Keratinocyte (primary cell): ENCODE data around the gene TPD52L1. TPM values are rescaled to one million over a fixed set of nuclear protein-coding genes. Genes with fewer than 3 reads are reported as not detected.

Source experiments
- DNase-seq: peaks from one replicate; pipeline ENCODE4 v3.0.0-alpha.2; 2011; ENCODE audit warnings: low read depth, missing footprints, low spot score
- FAIRE-seq: peaks from 2 replicates; lab custom pipeline; 2011; peaks lifted over from hg19 to GRCh38; lab: Jason Lieb, UNC
- H2AFZ ChIP-seq: 2 replicates; pipeline ENCODE4 v1.6.0; 2012; ENCODE audit warnings: low read length, control low read depth, inconsistent platforms; ENCODE audit not compliant: control insufficient read depth
- H3K27ac ChIP-seq: 2 replicates; pipeline ENCODE4 v1.5.1; 2011; ENCODE audit warnings: low read length; ENCODE audit not compliant: control insufficient read depth, insufficient read depth
- H3K27me3 ChIP-seq: 3 replicates; pipeline ENCODE4 v1.6.0; 2011; ENCODE audit warnings: low read length; ENCODE audit not compliant: control insufficient read depth, insufficient read depth; ENCODE audit errors: extremely low read depth
- H3K36me3 ChIP-seq, 2 experiments: 2 replicates in 1 of 2; 3 replicates in 1 of 2; pipeline ENCODE4 v1.5.1; 2011; ENCODE audit warnings: low read length in 2 of 2, mild to moderate bottlenecking in 1 of 2; ENCODE audit not compliant: control insufficient read depth in 2 of 2, insufficient read depth in 2 of 2; ENCODE audit errors: extremely low read depth in 1 of 2
- H3K4me1 ChIP-seq: 3 replicates; pipeline ENCODE4 v1.5.1; 2011; ENCODE audit warnings: low read length; ENCODE audit not compliant: control insufficient read depth, insufficient read depth; ENCODE audit errors: extremely low read depth
- H3K4me2 ChIP-seq: 3 replicates; pipeline ENCODE4 v1.6.0; 2011; ENCODE audit warnings: low read depth, low read length; ENCODE audit not compliant: control insufficient read depth, insufficient read depth; ENCODE audit errors: extremely low read depth
- H3K4me3 ChIP-seq, 3 experiments: fragments of 200-600 bp in 1 of 3; sonication (generic) in 1 of 3; 2 replicates in 2 of 3; 3 replicates in 1 of 3; pipeline ENCODE4 v1.5.1; 2011 to 2016; ENCODE audit warnings: low read length in 3 of 3, mild to moderate bottlenecking in 3 of 3, control low read depth in 2 of 3, inconsistent platforms in 1 of 3, low read depth in 1 of 3, mixed read lengths in 1 of 3, mixed run types in 1 of 3, moderate library complexity in 1 of 3; ENCODE audit not compliant: control insufficient read depth in 2 of 3, insufficient read depth in 2 of 3; ENCODE audit errors: extremely low read depth in 1 of 3
- H3K79me2 ChIP-seq: 2 replicates; pipeline ENCODE4 v1.6.0; 2012; ENCODE audit warnings: low read length; ENCODE audit not compliant: control insufficient read depth, insufficient read depth
- H3K9ac ChIP-seq: 3 replicates; pipeline ENCODE4 v1.6.0; 2011; ENCODE audit warnings: low read length; ENCODE audit not compliant: control insufficient read depth, insufficient read depth; ENCODE audit errors: extremely low read depth
- H3K9me1 ChIP-seq: 3 replicates; pipeline ENCODE4 v1.6.0; 2011; ENCODE audit warnings: low read length; ENCODE audit not compliant: control insufficient read depth, insufficient read depth; ENCODE audit errors: extremely low read depth
- H3K9me3 ChIP-seq: 2 replicates; pipeline ENCODE4 v1.5.1; 2012; ENCODE audit warnings: low read depth, low read length; ENCODE audit not compliant: control insufficient read depth
- H4K20me1 ChIP-seq: 3 replicates; pipeline ENCODE4 v1.6.0; 2011; ENCODE audit warnings: low read length; ENCODE audit not compliant: control insufficient read depth, insufficient read depth; ENCODE audit errors: extremely low read depth
- EZH2 ChIP-seq: IDR thresholded peaks from one replicate; pipeline ENCODE4 v1.6.1; 2012; ENCODE audit warnings: inconsistent platforms, mild to moderate bottlenecking, low read length, moderate library complexity
- dilution Hi-C: fragments of 300-500 bp; cut with MboI; formaldehyde crosslinking; loops from one replicate; pipeline ENCODE4 v1.7.0; 2020; ENCODE audit warnings: low sequenced_read_pairs; ENCODE audit not compliant: extremely low pct_ligation_motif_present
- polyA plus RNA-seq, 5 experiments: library from polyadenylated mRNA; depleted of rRNA in 3 of 5; stranded (reverse) in 3 of 5; stranded (forward) in 1 of 5; unstranded in 1 of 5; fragments of >200 nt; gene quantifications; 1 replicate in 1 of 5; 2 replicates in 3 of 5; 3 replicates in 1 of 5; pipeline versions ENCODE4 v1.2.1 to v1.2.3, GENCODE V29; 2011 to 2012; ENCODE audit warnings: missing spikeins in 2 of 5, low read depth in 1 of 5, low replicate concordance in 1 of 5
- TF ChIP-seq, protein P1 (sequence below), 3 experiments: IDR thresholded peaks in 1 of 3; conservative IDR thresholded peaks in 1 of 3; optimal IDR thresholded peaks in 1 of 3; 2 replicates in 2 of 3; 3 replicates in 1 of 3; pipeline versions ENCODE3 to v1.5.1; 2011; ENCODE audit warnings: low read length in 3 of 3, mild to moderate bottlenecking in 3 of 3, moderate library complexity in 2 of 3, control low read depth in 1 of 3, inconsistent platforms in 1 of 3; ENCODE audit not compliant: insufficient read depth in 2 of 3; ENCODE audit errors: extremely low read depth in 1 of 3

Gene TPD52L1
- polyA plus RNA-seq, 1 donor (not counting 4 experiments of a cell fraction or from before 2014, with no cell fraction given): 135 TPM

DNA sequence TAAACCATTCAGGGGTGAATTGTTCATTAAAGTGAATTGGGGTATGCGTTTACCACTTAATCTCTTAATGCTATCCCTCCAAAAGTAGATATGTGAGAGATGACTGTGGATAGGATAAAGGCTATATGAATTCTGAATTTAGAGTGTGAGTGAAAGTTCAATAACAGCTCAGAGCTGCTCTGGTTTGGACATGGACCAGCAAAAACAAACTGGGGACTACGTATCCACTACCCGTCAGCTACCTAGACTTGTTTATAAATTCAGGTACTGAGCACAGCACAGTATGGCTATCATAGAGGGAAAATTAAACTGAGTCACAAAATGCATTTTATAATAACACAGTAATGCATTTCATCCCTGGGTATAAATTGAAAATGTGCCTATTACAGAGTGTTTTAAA, 103.8 kb downstream of the TPD52L1 start:
- Histone ChIP-seq H3K36me3 (no peaks in the 10 kb centered on the region), H3K27ac (no peak overlapping the region), H3K4me1 (peaks cover 28% of the 10 kb centered on the region), H3K4me3 (no peak overlapping the region), H3K4me2 (no peak overlapping the region), H3K9me3 (no peaks in the 10 kb centered on the region), H2AFZ (no peak overlapping the region), H3K27me3 (no peaks in the 10 kb centered on the region), H3K79me2 (no peaks in the 10 kb centered on the region), H4K20me1 (no peaks in the 10 kb centered on the region), H3K9me1 (no peaks in the 10 kb centered on the region), H3K9ac (no peak overlapping the region)
- no peak for FAIRE-seq
- TF ChIP-seq EZH2: no peak
- TF ChIP-seq, protein P1, sequence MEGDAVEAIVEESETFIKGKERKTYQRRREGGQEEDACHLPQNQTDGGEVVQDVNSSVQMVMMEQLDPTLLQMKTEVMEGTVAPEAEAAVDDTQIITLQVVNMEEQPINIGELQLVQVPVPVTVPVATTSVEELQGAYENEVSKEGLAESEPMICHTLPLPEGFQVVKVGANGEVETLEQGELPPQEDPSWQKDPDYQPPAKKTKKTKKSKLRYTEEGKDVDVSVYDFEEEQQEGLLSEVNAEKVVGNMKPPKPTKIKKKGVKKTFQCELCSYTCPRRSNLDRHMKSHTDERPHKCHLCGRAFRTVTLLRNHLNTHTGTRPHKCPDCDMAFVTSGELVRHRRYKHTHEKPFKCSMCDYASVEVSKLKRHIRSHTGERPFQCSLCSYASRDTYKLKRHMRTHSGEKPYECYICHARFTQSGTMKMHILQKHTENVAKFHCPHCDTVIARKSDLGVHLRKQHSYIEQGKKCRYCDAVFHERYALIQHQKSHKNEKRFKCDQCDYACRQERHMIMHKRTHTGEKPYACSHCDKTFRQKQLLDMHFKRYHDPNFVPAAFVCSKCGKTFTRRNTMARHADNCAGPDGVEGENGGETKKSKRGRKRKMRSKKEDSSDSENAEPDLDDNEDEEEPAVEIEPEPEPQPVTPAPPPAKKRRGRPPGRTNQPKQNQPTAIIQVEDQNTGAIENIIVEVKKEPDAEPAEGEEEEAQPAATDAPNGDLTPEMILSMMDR (optimal IDR thresholded peaks at IDR 0.05 in 1 of 3, IDR thresholded peaks at IDR 0.05 in 1 of 3, conservative IDR thresholded peaks at IDR 0.05 in 1 of 3; ENCODE audit: extremely low read depth in 1 of 3, insufficient read depth in 2 of 3, low read length in 3 of 3): no peak
- no peak for DNase-seq
- dilution Hi-C loops: no loop called here

DNA sequence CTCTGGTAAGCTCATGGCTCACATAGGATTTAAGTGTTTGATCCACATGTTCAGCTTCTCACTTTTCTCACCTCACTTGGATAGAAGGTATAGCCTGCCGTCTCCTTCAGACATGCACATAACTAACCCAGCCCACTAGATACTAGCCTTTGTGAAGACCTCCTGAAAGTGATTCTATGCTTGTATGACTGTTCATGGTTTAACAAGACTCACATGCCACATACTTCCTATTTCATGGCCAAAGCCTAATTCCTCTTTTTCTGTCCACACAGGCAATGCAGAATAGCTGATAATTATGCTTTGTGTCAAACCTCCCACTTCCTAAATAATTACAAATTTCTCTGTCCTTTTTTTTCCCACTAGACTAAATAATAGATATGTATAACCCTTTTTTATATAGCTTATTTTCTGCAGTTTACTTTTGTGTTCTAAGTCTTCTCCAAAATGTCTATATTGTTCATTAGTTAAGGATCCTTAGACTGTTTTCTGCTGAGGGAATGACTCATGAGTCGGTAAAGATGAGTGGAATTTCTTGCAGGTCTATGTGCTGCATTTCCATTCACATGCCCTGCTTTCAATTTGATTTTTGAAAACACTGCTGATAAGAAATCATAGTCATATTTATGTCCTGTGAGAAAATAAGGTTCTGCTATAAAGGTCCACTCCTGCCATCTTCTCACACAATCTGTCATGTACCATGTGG, 105.2 kb downstream of the TPD52L1 start:
- no peaks in the 10 kb centered on the region for H4K20me1 ChIP-seq
- DNase-seq (no peak), FAIRE-seq (no peak)
- no peak overlapping the region for H3K9ac ChIP-seq
- no peak overlapping the region for H3K4me2 ChIP-seq
- no peak overlapping the region for H3K4me3 ChIP-seq
- no peaks in the 10 kb centered on the region for H3K79me2 ChIP-seq
- dilution Hi-C loops: no loop called here
- H3K36me3 ChIP-seq: peaks cover 0 to 1% of the 10 kb centered on the region in 2 experiments
- no peaks in the 10 kb centered on the region for H3K27me3 ChIP-seq
- no peaks in the 10 kb centered on the region for H3K9me3 ChIP-seq
- peaks cover 15% of the 10 kb centered on the region for H3K4me1 ChIP-seq
- TF ChIP-seq, protein P1 (optimal IDR thresholded peaks at IDR 0.05 in 1 of 3, IDR thresholded peaks at IDR 0.05 in 1 of 3, conservative IDR thresholded peaks at IDR 0.05 in 1 of 3; ENCODE audit: extremely low read depth in 1 of 3, insufficient read depth in 2 of 3, low read length in 3 of 3): no peak
- no peak for TF ChIP-seq EZH2
- no peak overlapping the region for H3K27ac ChIP-seq
- no peak overlapping the region for H2AFZ ChIP-seq
- no peaks in the 10 kb centered on the region for H3K9me1 ChIP-seq
